Activated CD4-positive, alpha-beta memory T cell treated with anti-CD3 and anti-CD28 coated beads, Interleukin-2, amount 10 ng/mL, durations not matched to agents 7 days and 5 days (primary cell): ENCODE data around the gene OR51G1. TPM values are rescaled to one million over a fixed set of nuclear protein-coding genes. Genes with fewer than 3 reads are reported as not detected.

ENCODE experiments used
- CTCF ChIA-PET: fragments of 350-600 bp; sonication (Branson Sonifier 250); formaldehyde crosslinking; loops from one replicate; lab custom pipeline; 2021; ENCODE audit warnings: antibody characterized with exemption, inconsistent platforms; lab: Charles Lee
- POLR2A ChIA-PET: fragments of 350-600 bp; sonication (Branson Sonifier 250); formaldehyde crosslinking; loops from one replicate; lab custom pipeline; 2021; ENCODE audit warnings: antibody characterized with exemption; lab: Charles Lee
- DNase-seq: peaks from one replicate; pipeline ENCODE4 v3.0.0-alpha.2; 2020
- H3K27ac Mint-ChIP-seq: one replicate; pipeline ENCODE4 v1.8.0; 2021; ENCODE audit warnings: mild to moderate bottlenecking, mixed read lengths
- H3K27me3 Mint-ChIP-seq: one replicate; pipeline ENCODE4 v1.8.0; 2021; ENCODE audit warnings: mixed read lengths
- H3K36me3 Mint-ChIP-seq: one replicate; pipeline ENCODE4 v1.8.0; 2021; ENCODE audit warnings: low read depth, mixed read lengths
- H3K4me1 Mint-ChIP-seq: one replicate; pipeline ENCODE4 v1.8.0; 2021; ENCODE audit warnings: mixed read lengths
- H3K4me3 Mint-ChIP-seq: one replicate; pipeline ENCODE4 v1.8.0; 2021; ENCODE audit warnings: mild to moderate bottlenecking, mixed read lengths
- H3K9me3 Mint-ChIP-seq: one replicate; pipeline ENCODE4 v1.8.0; 2021; ENCODE audit warnings: mixed read lengths
- total RNA-seq, 2 experiments: library from RNA; stranded (reverse); gene quantifications; one replicate each; pipeline ENCODE4 v1.2.3, GENCODE V29; 2021

Gene OR51G1
- total RNA-seq, 2 experiments from 2014 or later: not detected

- H3K4me3 Mint-ChIP-seq: no peak overlapping the region
- H3K4me1 Mint-ChIP-seq: no peaks in the 10 kb centered on the region
- no peaks in the 10 kb centered on the region for H3K9me3 Mint-ChIP-seq
- POLR2A ChIA-PET: no interaction called here
- H3K27me3 Mint-ChIP-seq: no peaks in the 10 kb centered on the region
- H3K27ac Mint-ChIP-seq: no peak overlapping the region
- CTCF ChIA-PET: no interaction called here
- H3K36me3 Mint-ChIP-seq: no peaks in the 10 kb centered on the region
- DNase-seq: no peak
Measured at GRCh38 chr11:4891996-4892640, 32.0 kb downstream of the OR51G1 start.

GRCh38 chr11:4890279-4890678 lies 33.9 kb downstream of the OR51G1 start:
- CTCF ChIA-PET: no interaction called here
- H3K9me3 Mint-ChIP-seq: no peaks in the 10 kb centered on the region
- H3K27me3 Mint-ChIP-seq: no peaks in the 10 kb centered on the region
- no peak for DNase-seq
- no peaks in the 10 kb centered on the region for H3K36me3 Mint-ChIP-seq
- H3K4me3 Mint-ChIP-seq: no peak overlapping the region
- H3K4me1 Mint-ChIP-seq: no peaks in the 10 kb centered on the region
- POLR2A ChIA-PET: no interaction called here
- no peak overlapping the region for H3K27ac Mint-ChIP-seq

- ChIA-PET POLR2A (no interaction called here), CTCF (no interaction called here)
- no peak for DNase-seq
- Mint-ChIP-seq H3K4me3 (no peak overlapping the region), H3K9me3 (no peaks in the 10 kb centered on the region), H3K36me3 (no peaks in the 10 kb centered on the region), H3K27me3 (no peaks in the 10 kb centered on the region), H3K27ac (no peak overlapping the region), H3K4me1 (no peaks in the 10 kb centered on the region)
Measured at GRCh38 chr11:4887591-4887990, 36.5 kb downstream of the OR51G1 start.

GRCh38 chr11:4886186-4886585 lies 38.0 kb downstream of the OR51G1 start:
- Mint-ChIP-seq H3K4me1 (no peaks in the 10 kb centered on the region), H3K27me3 (no peaks in the 10 kb centered on the region), H3K4me3 (no peak overlapping the region), H3K9me3 (no peaks in the 10 kb centered on the region), H3K27ac (no peak overlapping the region), H3K36me3 (no peaks in the 10 kb centered on the region)
- DNase-seq: no peak
- ChIA-PET POLR2A (no interaction called here), CTCF (no interaction called here)

- Mint-ChIP-seq H3K4me3 (no peak overlapping the region), H3K27ac (no peak overlapping the region), H3K36me3 (no peaks in the 10 kb centered on the region), H3K4me1 (no peaks in the 10 kb centered on the region), H3K27me3 (no peaks in the 10 kb centered on the region), H3K9me3 (no peaks in the 10 kb centered on the region)
- POLR2A ChIA-PET: no interaction called here
- CTCF ChIA-PET: no interaction called here
- DNase-seq: no peak
Measured at GRCh38 chr11:4884361-4884760, 39.8 kb downstream of the OR51G1 start.

GRCh38 chr11:4882543-4882942 lies 41.6 kb downstream of the OR51G1 start:
- H3K27ac Mint-ChIP-seq: no peak overlapping the region
- H3K36me3 Mint-ChIP-seq: no peaks in the 10 kb centered on the region
- H3K9me3 Mint-ChIP-seq: no peaks in the 10 kb centered on the region
- no peaks in the 10 kb centered on the region for H3K27me3 Mint-ChIP-seq
- no peak overlapping the region for H3K4me3 Mint-ChIP-seq
- ChIA-PET CTCF (no interaction called here), POLR2A (no interaction called here)
- no peaks in the 10 kb centered on the region for H3K4me1 Mint-ChIP-seq
- DNase-seq: no peak

GRCh38 chr11:4881860-4882500 lies 42.2 kb downstream of the OR51G1 start, which contains the start of gene OR51T1:
OR51T1 (plus strand) TSS chr11:4881900; CDS start chr11:4881900, 0 bp downstream.
- POLR2A ChIA-PET: no interaction called here
- no peak for DNase-seq
- Mint-ChIP-seq H3K9me3 (no peaks in the 10 kb centered on the region), H3K4me1 (no peaks in the 10 kb centered on the region), H3K27ac (no peak within 1 kb of the TSS), H3K4me3 (no peak within 1 kb of the TSS), H3K36me3 (no peaks in the 10 kb centered on the region), H3K27me3 (no peaks in the 10 kb centered on the region)
- CTCF ChIA-PET: no interaction called here

- Mint-ChIP-seq H3K27ac (no peak overlapping the region), H3K27me3 (no peaks in the 10 kb centered on the region), H3K4me3 (no peak overlapping the region), H3K4me1 (no peaks in the 10 kb centered on the region), H3K9me3 (no peaks in the 10 kb centered on the region), H3K36me3 (no peaks in the 10 kb centered on the region)
- POLR2A ChIA-PET: no interaction called here
- DNase-seq: no peak
- CTCF ChIA-PET: no interaction called here
Measured at GRCh38 chr11:4881188-4881587, 43.0 kb downstream of the OR51G1 start.

Other genes with a start within 250 kb of the OR51G1 start
- not detected for gene OR51E2, start 226.5 kb downstream of the OR51G1 start, total RNA-seq
- not detected for gene MMP26, start 219.6 kb downstream of the OR51G1 start, total RNA-seq
- gene OR51F1, start 154.4 kb downstream of the OR51G1 start, total RNA-seq: not detected
- not detected for gene OR52R1, start 120.0 kb downstream of the OR51G1 start, total RNA-seq
- gene OR51F2, start 103.0 kb downstream of the OR51G1 start, total RNA-seq: not detected
- gene OR51S1, start 75.1 kb downstream of the OR51G1 start, total RNA-seq: not detected
- not detected for gene OR51T1, start 42.4 kb downstream of the OR51G1 start, total RNA-seq
- not detected for gene OR51A7, start 20.6 kb downstream of the OR51G1 start, total RNA-seq
- not detected for gene OR51G2, start 5.0 kb downstream of the OR51G1 start, total RNA-seq
- gene OR51A4, start 23.3 kb upstream of the OR51G1 start, total RNA-seq: not detected
- not detected for gene OR51A2, start 31.4 kb upstream of the OR51G1 start, total RNA-seq
- not detected for gene OR51L1, start 70.5 kb upstream of the OR51G1 start, total RNA-seq
- gene OR52J3, start 122.2 kb upstream of the OR51G1 start, total RNA-seq: not detected
- not detected for gene OR52E2, start 135.3 kb upstream of the OR51G1 start, total RNA-seq
- gene OR52E1, start 145.2 kb upstream of the OR51G1 start, total RNA-seq: not detected
- not detected for gene OR52A5, start 214.0 kb upstream of the OR51G1 start, total RNA-seq
- gene OR52A1, start 230.4 kb upstream of the OR51G1 start, total RNA-seq: not detected